ENCODE measurements around the gene CATSPER4.

Gene CATSPER4

GRCh38 chr1:26184086-26184485 lies 6.3 kb upstream of the CATSPER4 start:
- intact Hi-C loops (cut with DNase I), result no loop called here

DNA sequence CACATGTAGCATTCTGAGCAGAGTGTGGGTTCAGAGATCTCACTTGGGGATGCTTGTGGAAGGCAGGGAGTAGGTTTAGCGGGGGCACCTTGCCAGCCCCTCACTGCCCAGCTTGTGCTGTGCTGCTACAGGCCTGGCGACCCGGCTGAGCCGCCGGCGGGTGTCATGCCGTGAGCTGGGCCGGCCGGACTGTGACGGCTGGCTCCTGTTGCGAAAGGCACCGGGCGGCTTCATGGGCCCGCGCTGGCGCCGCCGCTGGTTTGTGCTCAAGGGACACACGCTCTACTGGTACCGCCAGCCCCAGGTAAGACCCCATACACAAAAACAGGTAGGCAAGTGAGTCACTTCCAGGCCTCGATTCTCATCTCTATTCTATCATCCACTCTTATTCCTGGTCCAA lies 5.5 kb upstream of the CATSPER4 start:
- no peak for DNase-seq
- intact Hi-C loops (cut with DNase I), result no loop called here

More at GRCh38 chr1:26184086-26184485, 6.3 kb upstream of the CATSPER4 start:
- DNase-seq, result no peak

GRCh38 chr1:26187882-26188281 lies 2.5 kb upstream of the CATSPER4 start:
- DNase-seq, result no peak
- intact Hi-C loops (cut with DNase I), result no loop called here

- intact Hi-C loops (cut with DNase I), result no loop called here
- DNase-seq, result peak in 13 of 42 donors; percentile 14 to 59 (median 30)
Measured at GRCh38 chr1:26188477-26188876, 1.9 kb upstream of the CATSPER4 start.

DNA sequence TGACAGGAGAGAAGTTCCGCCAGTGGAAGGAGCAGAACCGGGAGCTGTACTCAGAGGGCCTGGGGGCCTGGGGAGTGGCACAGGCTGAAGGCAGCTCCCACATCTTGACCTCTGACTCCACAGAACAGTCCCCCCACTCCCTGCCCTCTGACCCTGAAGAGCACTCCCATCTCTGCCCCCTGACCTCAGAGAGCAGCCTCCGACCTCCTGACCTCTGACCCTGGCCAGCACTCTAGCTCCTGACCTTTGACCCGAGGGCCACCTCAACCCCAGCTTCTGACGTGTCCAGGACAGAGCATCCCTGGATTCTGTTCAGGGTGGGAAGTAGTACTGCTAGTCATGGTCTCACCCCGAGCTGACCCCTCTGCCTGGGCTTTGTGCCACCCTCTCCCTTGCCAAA lies 1.1 kb upstream of the CATSPER4 start:
- intact Hi-C loops (cut with DNase I), result no loop called here
- DNase-seq, result no peak

DNA sequence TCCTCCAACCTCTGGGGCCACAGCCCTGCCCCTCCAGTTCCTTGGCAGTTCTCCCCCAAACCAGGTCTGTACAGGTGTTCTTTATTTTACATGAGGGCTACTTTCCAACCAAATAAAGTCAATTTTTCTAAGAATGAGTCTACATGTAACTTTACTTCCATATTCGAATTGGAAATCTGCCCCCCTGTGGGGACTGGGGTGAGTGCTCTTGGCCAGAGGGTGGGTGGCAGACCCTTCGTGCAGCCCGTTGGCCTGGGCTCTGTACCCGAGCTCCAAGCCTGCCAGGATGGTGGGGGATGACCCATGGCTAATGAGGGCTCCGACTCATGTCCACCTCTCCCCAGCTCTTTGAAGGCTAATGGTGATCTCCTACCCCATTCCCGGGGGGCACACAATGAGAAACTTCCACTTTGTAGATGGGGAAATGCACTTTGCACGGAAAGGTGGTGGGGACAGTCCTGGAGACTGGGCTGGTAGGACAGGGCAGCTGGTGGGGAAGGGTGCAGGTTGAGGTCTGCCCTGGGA lies 589 bp upstream of the CATSPER4 start:
- no peak for DNase-seq
- intact Hi-C loops (cut with DNase I), result no loop called here

GRCh38 chr1:26191739-26192138 lies 1.3 kb downstream of the CATSPER4 start:
- DNase-seq, result no peak
- intact Hi-C loops (cut with DNase I), result no loop called here

DNA sequence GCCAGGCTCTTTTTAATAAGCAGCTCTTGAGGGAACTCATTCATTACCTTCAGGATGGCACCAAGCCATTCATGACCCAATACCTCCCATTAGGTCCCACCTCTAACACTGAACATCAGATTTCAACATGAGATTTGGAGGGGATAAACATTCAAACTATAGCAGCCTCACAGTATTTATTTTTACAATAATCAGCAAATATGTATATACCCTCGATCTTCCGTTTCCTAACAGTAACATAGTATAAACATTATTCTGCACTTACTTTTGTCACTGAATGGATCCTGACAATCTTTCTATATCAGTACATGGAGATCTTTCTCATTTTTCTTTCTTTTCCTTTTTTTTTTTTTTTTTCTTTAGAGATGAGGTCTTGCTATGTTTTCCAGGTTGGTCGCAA lies 5.4 kb downstream of the CATSPER4 start:
- DNase-seq, result no peak
- intact Hi-C loops (cut with DNase I), result no loop called here

DNA sequence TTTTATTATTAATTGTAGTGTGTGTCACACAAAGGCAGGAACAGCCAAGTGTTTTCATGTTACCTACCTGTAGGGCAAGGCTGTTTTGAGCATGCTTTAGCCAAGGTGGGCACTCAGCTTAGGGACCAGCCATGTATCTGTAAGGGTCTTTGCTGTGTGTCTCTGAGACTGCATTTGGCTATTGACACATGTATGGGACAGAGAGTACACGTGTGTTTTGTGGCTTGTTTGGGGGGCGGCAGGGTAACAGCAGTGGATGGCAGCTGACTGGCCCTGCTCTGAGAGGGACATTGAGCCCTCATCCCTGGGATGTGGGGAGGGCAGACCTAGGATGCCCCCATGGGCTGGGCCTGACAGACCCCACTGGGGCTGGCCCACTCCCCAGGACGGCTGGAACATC lies 6.9 kb downstream of the CATSPER4 start:
- DNase-seq, result no peak
- intact Hi-C loops (cut with DNase I), result no loop called here

- intact Hi-C loops (cut with DNase I), result no loop called here
Measured at GRCh38 chr1:26197813-26198212, 7.4 kb downstream of the CATSPER4 start.

GRCh38 chr1:26200413-26200812 lies 10.0 kb downstream of the CATSPER4 start:
- intact Hi-C loops (cut with DNase I), result no loop called here
- no peak for DNase-seq

More at GRCh38 chr1:26197813-26198212, 7.4 kb downstream of the CATSPER4 start:
- no peak for DNase-seq

DNA sequence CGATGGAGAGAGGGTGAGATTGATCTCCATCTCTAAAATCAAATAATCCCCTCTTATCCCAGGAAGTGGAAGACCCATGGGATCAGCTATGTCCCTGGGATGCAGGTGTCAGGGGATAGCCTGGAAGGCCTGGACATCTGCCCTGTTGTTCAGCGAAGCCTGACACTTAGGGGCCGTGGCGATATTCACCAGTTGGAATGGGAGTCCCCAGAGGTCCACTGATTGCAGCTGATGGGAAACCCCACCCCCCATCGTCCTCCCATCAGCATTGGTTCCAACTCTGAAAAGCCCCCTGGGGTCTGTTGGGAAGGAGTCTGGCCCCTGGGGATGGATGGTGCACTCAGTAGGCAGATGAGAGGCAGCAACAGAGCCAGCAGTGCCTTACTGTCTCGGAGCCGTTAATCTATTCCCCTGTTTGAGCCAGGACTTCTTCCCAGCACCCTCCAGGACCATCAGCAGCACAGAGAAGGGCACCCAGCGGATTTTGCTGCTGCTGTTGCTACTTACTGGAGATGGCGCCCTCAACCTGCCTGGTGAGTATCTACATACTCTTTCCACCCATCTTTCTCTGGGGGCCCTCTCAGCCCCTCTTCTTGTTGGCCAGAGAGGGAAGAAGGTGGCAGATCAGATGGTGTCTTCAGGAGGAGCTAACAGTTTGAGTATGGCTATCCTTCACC lies 13.4 kb downstream of the CATSPER4 start:
- intact Hi-C loops (cut with DNase I), result no loop called here

DNA sequence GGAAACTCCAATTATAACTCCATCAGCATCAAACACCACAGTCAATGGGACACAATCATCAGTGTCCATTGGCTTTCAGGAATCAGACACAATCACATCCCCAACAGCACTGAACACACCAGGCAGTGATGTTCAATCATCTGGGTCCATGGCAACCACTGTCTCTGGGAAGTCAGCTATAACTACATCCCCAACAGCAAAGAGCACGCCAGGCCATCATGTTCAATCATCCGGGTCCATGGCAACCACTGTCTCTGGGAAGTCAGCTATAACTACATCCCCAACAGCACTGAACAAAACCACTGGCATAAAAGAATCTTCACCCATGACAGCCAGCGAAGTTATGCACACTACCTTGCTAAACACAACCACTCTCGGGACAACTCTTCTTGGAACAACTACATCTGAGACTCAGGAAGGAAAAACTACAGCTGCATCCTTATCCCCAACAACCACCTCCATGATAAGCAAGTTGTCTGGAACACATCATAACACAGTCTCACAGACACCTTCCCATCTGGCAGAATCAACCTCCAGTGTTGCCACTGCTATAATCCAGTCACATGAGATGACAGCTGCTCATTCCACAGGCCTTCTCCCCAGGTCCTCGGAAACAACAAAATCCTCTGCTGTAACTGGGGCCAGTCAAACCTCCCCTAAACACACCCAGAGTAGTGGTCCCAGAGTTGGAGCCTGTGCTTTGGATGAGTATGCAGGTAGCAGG lies 19.9 kb downstream of the CATSPER4 start:
- no peak for DNase-seq
- intact Hi-C loops (cut with DNase I), result no loop called here

More for the DNA sequence above, 13.4 kb downstream of the CATSPER4 start:
- DNase-seq, result no peak

- DNase-seq, result no peak
- intact Hi-C loops (cut with DNase I), result no loop called here
Measured at GRCh38 chr1:26212726-26213125, 22.3 kb downstream of the CATSPER4 start.

- DNase-seq, result no peak
- intact Hi-C loops (cut with DNase I), result no loop called here
Measured at GRCh38 chr1:26213335-26213905, 23.0 kb downstream of the CATSPER4 start.

GRCh38 chr1:26215246-26215645 lies 24.8 kb downstream of the CATSPER4 start:
- no peak for DNase-seq

DNA sequence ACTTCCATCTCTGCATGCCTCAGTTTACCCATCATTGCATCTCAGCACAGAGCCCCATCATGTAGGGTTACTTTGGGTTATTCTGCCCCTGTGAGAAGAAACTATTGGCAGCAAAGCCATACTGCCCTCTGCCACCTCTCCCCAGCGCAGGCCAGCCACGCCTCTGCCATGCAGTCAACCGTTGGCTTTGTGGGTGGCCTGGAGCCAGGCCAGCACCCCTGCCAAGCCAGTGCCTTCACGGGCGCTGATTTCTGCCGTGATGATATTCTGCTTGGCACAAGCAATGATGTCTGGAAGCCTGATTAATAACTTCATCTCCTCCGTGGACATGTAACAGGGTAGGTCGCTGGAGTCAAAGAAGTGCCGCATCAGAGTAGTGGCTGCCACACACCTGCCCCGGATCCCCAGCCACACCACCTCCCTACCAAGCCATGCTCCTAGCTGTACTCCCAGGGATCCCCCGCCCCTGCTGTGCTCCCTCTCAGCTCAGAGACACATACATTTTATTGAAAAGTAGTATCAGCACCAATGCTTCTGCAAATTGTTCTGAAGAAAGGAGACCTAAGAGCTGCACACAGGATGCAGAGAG lies 28.6 kb downstream of the CATSPER4 start:
- intact Hi-C loops (cut with DNase I), result no loop called here
- no peak for DNase-seq

More at GRCh38 chr1:26215246-26215645, 24.8 kb downstream of the CATSPER4 start:
- intact Hi-C loops (cut with DNase I), result no loop called here

- intact Hi-C loops (cut with DNase I), result no loop called here
- no peak for DNase-seq
Measured at GRCh38 chr1:26220199-26220912, 30.0 kb downstream of the CATSPER4 start.

DNA sequence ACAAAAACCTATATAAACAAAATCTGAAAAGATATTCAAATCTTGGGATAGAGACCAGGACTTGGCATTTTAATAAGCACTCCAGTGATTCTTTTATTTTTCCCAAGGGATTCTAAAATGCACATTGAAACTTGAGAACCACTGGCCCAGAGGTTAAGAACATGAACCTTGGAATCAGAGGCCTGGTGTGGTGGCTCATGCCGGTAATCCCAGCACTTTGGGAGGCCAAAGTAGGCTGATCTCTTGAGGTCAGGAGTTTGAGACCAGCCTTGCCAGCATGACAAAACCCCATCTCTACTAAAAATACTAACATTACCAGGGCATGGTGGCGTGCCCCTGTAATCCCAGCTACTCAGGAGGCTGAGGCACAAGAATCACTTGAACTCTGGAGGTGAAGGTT lies 30.7 kb downstream of the CATSPER4 start:
- DNase-seq, result peak in 2 of 42 donors; percentile 3 to 4
- intact Hi-C loops (cut with DNase I), result no loop called here
